ENCODE measurements around the gene CFAP74.
A peak's percentile ranks its signal among the peaks of the same experiment; 100 is the strongest.

CFAP74 gene, protein sequence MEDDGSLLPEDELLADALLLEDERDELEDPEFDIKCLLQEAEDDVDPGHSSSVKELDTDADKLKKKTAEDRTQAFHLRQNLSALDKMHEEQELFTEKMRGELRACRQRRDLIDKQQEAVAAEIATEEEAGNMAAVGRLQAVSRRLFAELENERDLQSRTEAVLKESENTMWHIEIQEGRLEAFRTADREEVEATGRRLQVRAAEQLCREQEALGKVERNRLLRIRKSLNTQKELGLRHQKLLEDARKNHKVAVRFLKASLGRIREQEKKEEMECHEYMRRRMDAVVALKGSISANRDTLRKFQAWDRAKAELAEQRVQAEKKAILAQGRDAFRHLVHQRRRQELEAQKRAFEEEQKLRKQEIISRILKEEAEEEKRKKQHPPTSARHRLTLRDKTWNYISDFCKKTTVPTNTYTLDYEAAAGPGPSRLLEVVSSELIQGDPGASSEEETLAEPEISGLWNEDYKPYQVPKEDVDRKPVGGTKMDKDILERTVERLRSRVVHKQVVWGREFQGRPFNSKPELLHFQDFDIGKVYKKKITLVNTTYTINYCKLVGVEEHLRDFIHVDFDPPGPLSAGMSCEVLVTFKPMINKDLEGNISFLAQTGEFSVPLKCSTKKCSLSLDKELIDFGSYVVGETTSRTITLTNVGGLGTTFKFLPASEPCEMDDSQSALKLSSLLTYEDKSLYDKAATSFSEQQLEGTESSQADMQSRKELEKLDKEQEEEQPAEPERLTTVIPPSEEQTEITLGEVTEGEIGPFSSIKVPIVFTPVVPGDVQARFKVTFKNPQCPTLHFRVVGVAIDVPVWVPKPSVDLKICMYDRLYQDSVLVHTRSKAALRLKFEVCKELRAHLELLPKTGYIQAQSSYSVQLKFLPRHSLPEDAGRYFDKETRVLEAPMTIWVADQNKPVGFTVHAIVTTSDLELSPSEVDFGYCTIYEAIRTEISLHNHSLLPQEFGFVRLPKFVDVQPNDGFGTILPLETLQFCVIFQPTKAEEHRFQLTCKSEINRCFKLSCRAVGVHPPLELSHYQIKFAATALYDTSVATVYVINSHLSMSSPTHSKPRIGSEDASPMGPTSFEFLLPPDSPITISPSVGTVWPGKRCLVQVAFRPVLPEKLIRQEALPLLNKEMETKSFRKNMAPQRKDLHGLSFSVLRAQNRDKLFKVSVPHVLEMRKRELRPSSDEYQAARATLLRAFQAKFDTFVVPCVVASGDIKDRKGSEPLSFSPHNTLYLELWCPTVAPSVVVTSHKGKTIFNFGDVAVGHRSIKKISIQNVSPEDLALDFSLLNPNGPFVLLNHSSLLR (N-terminal part only)

GRCh38 chr1:2003541-2004131, at the start of gene CFAP74:
TSS of gene CFAP74 (minus strand) at chr1:2003786. CDS start at chr1:1990956, 12,830 bp downstream.
- no peak for DNase-seq

DNA sequence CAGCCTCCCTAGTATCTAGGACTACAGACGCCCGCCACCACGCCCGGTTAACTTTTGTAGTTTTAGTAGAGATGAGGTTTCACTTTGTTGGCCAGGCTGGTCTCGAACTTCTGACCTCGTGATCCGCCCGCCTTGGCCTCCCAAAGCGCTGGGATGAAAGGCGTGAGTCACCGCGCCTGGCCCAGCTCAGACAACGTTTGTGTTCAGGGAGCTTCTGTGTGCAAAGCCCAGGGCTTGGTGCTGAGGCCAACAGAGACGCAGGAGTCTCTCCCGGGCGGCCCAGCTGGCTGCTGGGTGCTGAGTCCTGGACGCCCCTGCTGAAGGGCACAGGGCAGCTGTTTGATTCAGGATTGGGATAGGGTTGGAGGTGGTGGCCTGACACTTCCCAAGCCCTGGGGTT, 49.6 kb upstream of the CFAP74 start:
- DNase-seq = no peak

- DNase-seq = no peak
Measured at GRCh38 chr1:2052756-2053155, 49.2 kb upstream of the CFAP74 start.

- DNase-seq = no peak
Measured at GRCh38 chr1:2052054-2052679, 48.6 kb upstream of the CFAP74 start.

DNA sequence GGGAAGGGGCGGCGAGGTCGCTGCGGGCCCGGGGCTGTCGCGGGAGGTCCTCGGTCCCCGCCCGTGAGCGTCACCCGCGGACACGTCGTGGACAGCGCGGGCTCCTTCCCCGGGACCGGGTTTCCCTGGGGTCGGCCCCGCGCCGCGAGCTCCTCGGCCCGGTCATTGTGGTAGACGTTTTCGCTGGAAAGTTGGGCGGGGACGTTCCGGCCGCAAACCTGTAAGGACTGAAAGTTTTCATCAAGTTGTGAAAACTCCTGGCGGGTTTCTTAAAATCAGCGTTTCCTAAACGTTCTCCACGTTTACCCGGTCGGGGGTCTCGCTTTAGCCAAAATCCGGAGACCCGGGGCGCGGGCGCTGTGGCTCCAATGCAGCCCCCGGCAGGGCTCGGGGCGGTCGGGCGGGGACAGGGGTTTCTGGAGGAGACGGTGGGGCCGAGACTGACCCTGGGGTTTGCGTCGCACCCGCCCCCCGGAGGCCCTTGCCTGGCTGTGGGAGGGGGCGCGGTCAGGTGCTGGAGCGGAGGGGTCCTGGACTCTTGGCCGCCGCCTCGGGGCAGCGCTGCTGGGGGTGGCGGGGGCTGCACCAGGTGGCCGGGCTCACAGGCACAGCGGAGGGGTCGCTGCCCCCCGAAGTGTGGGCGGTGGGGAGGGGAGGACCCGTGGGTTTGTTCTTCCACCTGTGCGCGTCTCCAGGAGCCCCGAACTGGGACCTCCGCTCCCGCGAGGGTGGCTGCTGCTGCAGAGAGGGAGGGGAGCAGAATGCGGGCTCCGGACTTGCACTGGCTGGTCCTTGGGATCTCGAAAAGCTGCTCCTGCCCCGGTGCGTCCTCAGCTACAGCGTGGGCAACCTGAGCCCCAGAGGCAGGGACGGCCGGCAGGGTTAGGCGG, 47.5 kb upstream of the CFAP74 start:
- no peak for DNase-seq

DNA sequence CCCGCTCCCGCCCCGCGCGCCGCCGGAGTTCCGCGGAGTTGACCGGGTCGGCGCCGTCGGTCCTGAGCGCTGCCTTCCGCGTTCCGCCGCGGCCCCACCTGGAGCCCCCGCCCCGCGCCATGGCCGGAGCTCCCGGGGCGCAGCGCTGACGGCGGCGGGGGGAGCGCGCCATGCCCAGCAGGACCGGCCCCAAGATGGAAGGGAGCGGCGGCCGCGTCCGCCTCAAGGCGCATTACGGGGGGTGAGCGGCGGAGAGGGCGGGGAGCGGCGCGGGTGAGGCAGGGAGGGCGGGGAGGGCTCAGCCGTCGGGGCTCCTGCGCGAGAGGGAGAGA, 46.8 kb upstream of the CFAP74 start:
- DNase-seq = no peak

GRCh38 chr1:2049718-2050431, 46.3 kb upstream of the CFAP74 start, which contains the start of gene PRKCZ:
TSS of gene PRKCZ (plus strand) at chr1:2050411. CDS start at chr1:2050631, 220 bp downstream.
- DNase-seq = peak; percentile 93

DNA sequence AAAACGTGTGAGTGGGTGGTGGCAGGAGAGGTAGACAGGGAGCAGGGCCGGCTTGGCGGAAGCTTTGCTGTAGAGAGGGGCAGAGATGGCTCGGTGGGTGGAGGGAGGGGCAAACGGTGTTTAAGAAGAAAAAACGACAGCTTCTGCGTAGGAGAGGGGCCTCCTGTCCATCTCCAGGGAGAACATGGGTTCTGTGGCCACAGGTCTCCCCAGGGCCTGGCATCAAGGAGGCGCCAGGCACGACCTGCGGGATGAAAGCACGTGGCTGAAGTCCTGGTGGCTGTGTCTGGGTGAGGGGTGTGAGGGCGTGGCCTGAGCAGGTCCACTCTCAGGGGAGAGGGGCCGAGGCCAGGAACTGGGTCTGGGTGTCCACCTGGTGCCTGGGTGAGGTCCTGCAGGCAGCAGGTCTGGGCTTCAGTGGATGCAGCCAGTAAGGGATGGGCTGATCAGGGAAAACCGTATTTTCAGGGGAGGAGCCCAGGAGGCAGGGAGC, 45.7 kb upstream of the CFAP74 start:
- peak; percentile 60 for DNase-seq

DNA sequence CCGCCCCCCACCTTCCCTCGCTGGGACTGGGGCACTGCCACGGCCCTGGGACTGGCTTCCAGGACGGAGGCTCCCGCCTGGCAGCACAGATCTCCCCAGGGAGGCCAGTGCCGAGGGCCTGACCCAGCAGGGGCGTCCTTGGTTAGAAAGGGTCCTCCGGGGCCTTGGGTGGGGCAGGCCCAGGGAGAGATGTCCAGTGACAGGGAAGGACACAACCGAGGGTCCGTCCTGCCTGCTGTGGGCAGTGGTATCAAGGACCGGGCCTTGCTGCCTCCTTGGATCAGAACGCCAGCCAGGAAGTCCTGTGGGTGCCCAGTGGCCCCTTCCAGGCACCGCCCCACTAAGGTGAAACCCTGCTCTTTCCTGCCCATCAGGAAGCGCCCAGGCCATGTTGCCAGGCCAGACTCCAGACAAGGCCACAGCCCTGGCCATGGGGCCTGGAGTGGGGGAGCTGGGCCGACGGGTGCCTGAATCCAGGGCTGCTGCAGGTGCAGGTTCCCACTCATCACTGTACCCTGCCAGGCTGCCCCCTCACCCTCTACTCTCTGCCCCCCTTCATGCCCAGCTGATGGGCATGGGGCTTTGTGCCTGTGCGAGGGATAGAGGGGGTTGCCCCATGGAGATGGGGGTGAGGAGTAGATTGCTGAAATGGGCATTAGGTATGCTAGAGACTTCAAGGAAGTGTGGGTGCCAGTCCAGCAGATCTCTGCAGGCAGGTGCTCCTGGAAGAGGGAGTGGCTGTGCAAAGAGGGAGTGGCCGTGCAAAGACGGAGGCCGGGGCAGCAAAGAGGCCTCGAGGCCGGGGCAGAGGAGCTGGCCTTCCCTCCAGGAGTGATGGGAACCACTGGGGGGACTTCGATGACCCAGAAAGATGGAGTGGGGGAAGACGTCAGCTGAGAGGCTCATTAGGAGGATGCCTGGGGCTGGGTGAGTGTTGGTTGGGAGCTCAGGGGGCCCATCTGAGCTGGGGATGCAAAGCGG, 44.5 kb upstream of the CFAP74 start:
- no peak for DNase-seq

GRCh38 chr1:2046953-2047748, 43.6 kb upstream of the CFAP74 start:
- DNase-seq = no peak

DNA sequence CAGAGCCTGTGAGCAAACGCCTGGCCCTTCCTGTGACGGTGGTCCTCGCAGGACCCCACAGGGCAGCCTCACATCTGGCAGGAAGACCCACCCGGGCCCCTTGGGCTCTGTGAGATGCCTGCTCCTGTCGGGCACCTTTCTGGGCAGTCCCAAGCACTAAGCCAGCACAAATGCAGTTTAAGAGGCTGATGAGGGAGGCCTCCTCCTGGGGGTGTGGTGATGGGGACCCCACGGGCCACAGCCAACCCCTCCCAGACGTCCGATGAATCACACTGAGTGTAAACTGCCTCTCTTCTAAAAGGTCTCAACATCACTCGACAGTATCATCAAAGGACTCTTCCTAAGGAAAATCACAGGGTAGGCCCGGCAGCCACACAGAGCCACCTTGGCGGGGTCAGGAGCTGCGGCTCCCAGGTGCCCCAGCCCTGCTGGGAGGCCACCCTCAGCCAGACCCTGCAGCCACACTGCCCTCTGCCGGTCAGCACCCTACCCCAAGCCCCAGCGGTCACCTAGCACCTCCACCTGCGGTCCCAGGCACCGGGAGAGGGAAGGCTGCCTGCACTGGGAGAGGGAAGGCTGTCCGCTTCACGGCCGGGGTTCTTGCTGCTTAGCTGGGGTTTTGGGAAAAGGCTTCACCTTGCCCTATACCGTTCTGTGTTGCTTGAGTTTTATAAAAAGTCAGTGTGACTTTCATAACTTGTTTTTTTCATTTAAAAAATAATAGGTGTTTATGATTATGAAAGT, 42.8 kb upstream of the CFAP74 start:
- no peak for DNase-seq

GRCh38 chr1:2045468-2046173, 42.0 kb upstream of the CFAP74 start:
- DNase-seq = no peak

DNA sequence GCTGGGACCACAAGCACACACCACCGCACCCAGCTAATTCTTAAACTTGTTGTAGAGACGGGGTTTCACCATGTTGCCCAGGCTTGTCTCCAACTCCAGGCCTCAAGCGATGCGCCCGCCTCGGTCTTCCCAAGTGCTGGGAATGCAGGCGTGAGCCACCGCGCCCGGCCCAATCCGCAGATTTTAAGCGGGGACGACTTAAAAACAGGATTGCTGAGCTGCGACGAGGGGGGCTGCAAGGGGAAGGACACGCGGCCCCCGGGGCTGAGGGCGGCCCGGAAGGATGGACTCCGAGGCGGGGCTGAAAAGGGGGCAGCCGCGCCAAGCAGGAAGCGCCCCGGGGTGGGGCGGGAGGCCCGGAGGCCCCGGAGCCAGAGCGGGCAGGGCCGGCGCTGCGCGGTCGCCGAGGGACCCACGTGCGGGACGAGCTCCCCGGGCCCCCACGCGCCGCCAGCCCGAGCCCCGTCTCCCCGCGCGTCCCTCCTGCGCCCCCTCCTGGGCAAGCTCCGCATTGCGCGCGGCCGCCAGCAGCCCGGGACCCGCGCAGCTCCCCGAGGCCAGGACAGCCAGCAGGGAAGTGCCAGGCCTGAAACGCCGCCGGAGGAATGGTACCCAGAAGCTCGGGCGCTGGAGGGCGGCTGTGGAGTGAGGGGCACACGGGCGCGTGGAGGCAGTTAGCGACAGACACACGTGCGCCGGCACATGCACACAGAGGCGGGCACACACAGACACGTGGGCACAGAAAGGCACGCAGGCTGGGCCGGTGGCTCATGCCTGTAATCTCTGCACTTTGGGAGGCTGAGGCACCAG, 41.1 kb upstream of the CFAP74 start:
- DNase-seq = peak; percentile 34

DNA sequence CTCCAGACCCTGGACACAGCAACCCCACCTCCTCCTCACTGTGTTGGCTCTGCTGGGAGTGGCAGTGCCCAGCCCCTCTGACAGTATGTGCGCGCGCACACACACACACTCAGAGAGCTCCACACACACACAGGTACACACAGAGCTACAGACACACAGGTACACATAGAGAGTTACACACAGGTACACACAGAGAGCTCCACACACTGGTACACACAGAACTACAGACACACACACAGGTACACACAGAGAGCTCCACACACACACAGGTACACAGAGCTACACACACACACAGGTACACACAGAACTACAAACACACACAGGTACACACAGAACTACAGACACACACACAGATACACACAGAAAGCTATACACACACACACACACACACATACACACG, 40.3 kb upstream of the CFAP74 start:
- no peak for DNase-seq
